Mesendoderm (in vitro differentiated cells): ENCODE measurements around the gene NEDD4L.
"Not testable (repeated sequence)": the region's sequence is repeated elsewhere in the genome, so short reads cannot be mapped to it uniquely, and the experiment has no call there.

Experiments
- DNase-seq: peaks from one replicate; pipeline ENCODE4 v3.0.0; 2013
- H2AK5ac ChIP-seq: 2 replicates; pipeline ENCODE4 v1.6.1; 2013; ENCODE audit warnings: low read length, inconsistent platforms
- H2BK120ac ChIP-seq: 2 replicates; pipeline ENCODE4 v1.6.1; 2013; ENCODE audit warnings: low read depth, mild to moderate bottlenecking, low read length, moderate library complexity, mixed read lengths
- H2BK15ac ChIP-seq: replicated peaks from 2 replicates; pipeline ENCODE4 v1.6.1; 2013; ENCODE audit warnings: low read depth, mild to moderate bottlenecking, moderate library complexity
- H2BK5ac ChIP-seq: 2 replicates; pipeline ENCODE4 v1.6.1; 2013; ENCODE audit warnings: low read length, inconsistent platforms
- H3K18ac ChIP-seq: 2 replicates; pipeline ENCODE4 v1.6.1; 2013; ENCODE audit warnings: mild to moderate bottlenecking, low read length, mixed read lengths
- H3K23ac ChIP-seq: one replicate; pipeline ENCODE4 v1.6.1; 2013; ENCODE audit warnings: low read length
- H3K27ac ChIP-seq: 2 replicates; pipeline ENCODE4 v1.5.1; 2013; ENCODE audit warnings: low read depth, mild to moderate bottlenecking, inconsistent platforms, low read length, moderate library complexity
- H3K27me3 ChIP-seq: 2 replicates; pipeline ENCODE4 v1.6.1; 2013; ENCODE audit warnings: low read length, control low read depth, mild to moderate bottlenecking, inconsistent platforms; ENCODE audit not compliant: insufficient read depth, poor library complexity
- H3K36me3 ChIP-seq: 2 replicates; pipeline ENCODE4 v1.6.1; 2013; ENCODE audit warnings: low read length, inconsistent platforms; ENCODE audit not compliant: control insufficient read depth, insufficient read depth
- H3K4ac ChIP-seq: one replicate; pipeline ENCODE4 v1.6.1; 2013; ENCODE audit warnings: low read depth, mild to moderate bottlenecking, low read length, moderate library complexity
- H3K4me1 ChIP-seq: 2 replicates; pipeline ENCODE4 v1.6.1; 2013; ENCODE audit warnings: low read depth, low read length, inconsistent platforms; ENCODE audit not compliant: control insufficient read depth
- H3K4me2 ChIP-seq: 2 replicates; pipeline ENCODE4 v1.6.1; 2013; ENCODE audit warnings: low read length
- H3K4me3 ChIP-seq: 2 replicates; pipeline ENCODE4 v1.5.1; 2013; ENCODE audit warnings: mild to moderate bottlenecking, low read length
- H3K56ac ChIP-seq: one replicate; pipeline ENCODE4 v1.6.1; 2013; ENCODE audit warnings: low read length
- H3K79me1 ChIP-seq: 2 replicates; pipeline ENCODE4 v1.6.1; 2013; ENCODE audit warnings: low read length, inconsistent platforms
- H3K79me2 ChIP-seq: 2 replicates; pipeline ENCODE4 v1.6.1; 2013; ENCODE audit warnings: mild to moderate bottlenecking, low read length; ENCODE audit not compliant: control insufficient read depth, insufficient read depth
- H3K9ac ChIP-seq: 2 replicates; pipeline ENCODE4 v1.6.1; 2013; ENCODE audit warnings: low read length, inconsistent platforms
- H4K5ac ChIP-seq: one replicate; pipeline ENCODE4 v1.6.1; 2013; ENCODE audit warnings: low read length
- H4K8ac ChIP-seq: one replicate; pipeline ENCODE4 v1.6.1; 2013; ENCODE audit warnings: low read depth, mild to moderate bottlenecking, control low read depth, low read length, moderate library complexity
- WGBS: extraction: QIAGEN DNeasy Blood & Tissue Kit; methylation state at CpG from one replicate; pipeline ENCODE4 v1.1.7; 2013; ENCODE audit warnings: low lambda C conversion rate, missing lambda C conversion rate; ENCODE audit not compliant: insufficient coverage; ENCODE audit errors: extremely low coverage; 5-methylcytosine and 5-hydroxymethylcytosine counted together

Gene NEDD4L

DNA sequence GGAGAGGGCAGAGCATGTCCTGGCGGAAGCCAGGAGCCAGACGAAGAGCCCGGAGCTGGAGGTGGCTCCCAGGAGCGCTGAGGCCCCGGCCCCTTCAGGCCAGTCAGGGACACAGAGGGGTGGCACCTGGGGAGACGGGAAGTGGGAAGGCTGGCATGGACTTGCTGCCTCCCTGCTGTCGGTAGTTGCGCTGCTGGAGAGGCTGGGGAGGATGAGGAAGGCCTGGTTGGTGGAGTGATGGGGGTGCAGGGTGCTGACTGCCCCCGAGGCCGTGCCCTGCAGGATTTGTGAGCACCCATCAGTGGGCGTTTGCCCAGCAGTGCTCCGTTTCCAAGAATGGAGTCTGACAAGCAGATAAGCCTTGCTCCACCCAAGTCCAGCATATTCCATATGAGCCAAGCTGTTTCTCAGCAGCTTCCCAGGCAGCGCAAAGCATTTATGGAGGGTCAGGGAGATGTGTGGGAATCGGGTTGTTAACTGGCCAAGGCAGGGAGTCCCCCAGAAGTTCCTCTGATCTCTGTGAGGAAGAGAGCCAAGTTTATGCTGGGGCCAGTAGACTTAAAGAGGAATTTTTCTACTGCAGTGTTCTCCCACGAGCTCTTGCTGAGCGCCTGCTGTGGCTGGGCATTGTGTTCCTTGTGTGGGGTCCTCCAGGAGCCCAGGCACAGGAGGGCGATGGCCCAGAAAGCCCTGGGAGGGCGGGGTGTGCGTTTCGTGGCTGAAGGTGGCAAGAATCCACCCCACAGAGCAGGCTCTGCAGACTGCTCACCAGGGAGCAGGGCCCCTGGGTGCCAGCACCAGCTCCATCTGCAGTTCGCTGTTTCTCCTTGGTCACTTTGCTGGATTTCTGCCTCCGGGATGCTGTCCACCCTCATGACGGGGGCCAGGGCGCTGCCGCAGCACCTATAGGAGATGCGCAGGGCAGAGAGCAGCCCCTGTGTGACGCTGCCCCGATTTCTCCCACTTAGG lies 334.7 kb downstream of the NEDD4L start:
- Histone ChIP-seq H3K27me3 (no peaks in the 10 kb centered on the region), H4K8ac (no peak overlapping the region), H3K23ac (no peak overlapping the region), H2BK15ac (no peak overlapping the region), H4K5ac (no peak overlapping the region), H3K27ac (no peak overlapping the region), H3K9ac (no peak overlapping the region), H2BK5ac (no peak overlapping the region), H3K4ac (no peak overlapping the region), H2AK5ac (no peak overlapping the region), H3K56ac (no peak overlapping the region), H3K4me2 (no peak overlapping the region), H3K79me1 (no peaks in the 10 kb centered on the region), H3K79me2 (no peaks in the 10 kb centered on the region), H3K4me1 (no peaks in the 10 kb centered on the region), H3K36me3 (no peaks in the 10 kb centered on the region), H3K4me3 (no peak overlapping the region), H2BK120ac (no peak overlapping the region), H3K18ac (no peak overlapping the region)
- no peak for DNase-seq
- WGBS, result no CpG with 5 or more reads among the region's 28 CpGs

- Histone ChIP-seq H3K9ac (no peak overlapping the region), H3K4ac (no peak overlapping the region), H3K4me1 (no peaks in the 10 kb centered on the region), H3K27me3 (no peaks in the 10 kb centered on the region), H2BK15ac (no peak overlapping the region), H3K79me1 (no peaks in the 10 kb centered on the region), H3K27ac (no peak overlapping the region), H3K23ac (no peak overlapping the region), H3K36me3 (no peaks in the 10 kb centered on the region), H2BK5ac (no peak overlapping the region), H3K79me2 (no peaks in the 10 kb centered on the region), H2AK5ac (no peak overlapping the region), H3K4me3 (no peak overlapping the region), H3K56ac (no peak overlapping the region), H3K4me2 (no peak overlapping the region), H2BK120ac (no peak overlapping the region), H4K8ac (no peak overlapping the region), H3K18ac (no peak overlapping the region), H4K5ac (no peak overlapping the region)
- WGBS, result no CpG with 5 or more reads among the region's 15 CpGs
- no peak for DNase-seq
Observed at GRCh38 chr18:58379443-58379842, 335.4 kb downstream of the NEDD4L start.

DNA sequence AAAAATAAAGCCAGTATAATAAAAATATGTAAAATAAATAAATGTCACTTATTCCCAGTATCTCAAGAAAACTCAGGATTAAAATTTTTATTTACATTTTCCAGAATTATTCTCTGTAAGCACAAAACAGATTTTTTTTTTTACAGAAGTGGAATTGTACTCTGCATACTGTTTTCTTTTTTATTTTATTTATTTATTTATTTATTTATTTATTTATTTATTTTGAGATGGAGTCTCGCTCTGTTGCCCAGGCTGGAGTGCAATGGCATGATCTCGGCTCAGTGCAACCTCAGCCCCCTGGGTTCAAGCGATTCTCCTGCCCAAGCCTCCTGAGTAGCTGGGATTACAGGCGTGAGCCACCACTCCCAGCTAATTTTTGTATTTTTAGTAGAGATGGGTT lies 336.1 kb downstream of the NEDD4L start:
- not testable (repeated sequence) for H2BK15ac ChIP-seq, DNase-seq, H3K18ac ChIP-seq, H3K4ac ChIP-seq, H3K27me3 ChIP-seq, H3K4me2 ChIP-seq, H2BK5ac ChIP-seq, H4K8ac ChIP-seq, H3K79me2 ChIP-seq, H3K79me1 ChIP-seq, H3K9ac ChIP-seq, H3K23ac ChIP-seq, H2BK120ac ChIP-seq, H3K4me1 ChIP-seq, H3K4me3 ChIP-seq, H3K36me3 ChIP-seq, H3K27ac ChIP-seq, H2AK5ac ChIP-seq, H3K56ac ChIP-seq, H4K5ac ChIP-seq
- WGBS, result no CpG with 5 or more reads among the region's 4 CpGs

DNA sequence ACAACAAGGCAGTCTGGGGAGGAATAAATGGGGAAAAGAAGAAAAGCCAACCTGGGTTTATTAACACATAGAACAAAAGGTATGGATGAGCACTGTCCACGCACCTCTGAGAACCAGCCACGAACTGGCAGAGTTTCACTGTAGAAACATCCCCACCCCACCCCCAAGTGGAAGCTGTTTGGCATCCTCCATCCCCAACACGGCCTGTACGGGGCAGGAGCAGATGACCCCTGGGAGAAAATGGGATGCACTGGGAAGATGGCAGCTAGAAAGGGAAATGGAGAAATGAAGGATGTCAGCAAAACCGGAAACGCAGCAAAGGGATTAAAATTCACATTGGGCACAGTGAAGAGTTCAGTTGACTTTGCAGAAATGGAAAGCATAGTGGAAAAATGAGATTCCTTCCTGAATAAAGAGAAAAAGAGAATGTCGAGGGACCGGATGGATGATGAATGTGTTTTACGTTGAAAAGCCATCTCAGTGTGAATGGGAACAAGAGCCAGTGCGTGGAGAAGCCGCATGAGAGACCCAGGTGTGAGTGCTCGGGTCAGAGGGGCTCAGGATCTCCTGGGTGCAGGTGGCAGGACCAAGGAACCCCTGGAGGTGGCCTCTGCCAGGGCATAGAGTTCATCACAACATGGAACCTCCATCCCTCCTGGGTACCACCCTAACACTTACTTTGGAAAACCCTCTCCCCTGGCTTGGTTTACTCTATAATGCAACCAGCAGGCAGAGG lies 337.8 kb downstream of the NEDD4L start:
- no peak overlapping the region for H3K56ac ChIP-seq
- H3K36me3 ChIP-seq, result no peaks in the 10 kb centered on the region
- no peaks in the 10 kb centered on the region for H3K79me1 ChIP-seq
- H3K27ac ChIP-seq, result no peak overlapping the region
- no CpG with 5 or more reads among the region's 12 CpGs for WGBS
- H3K4me2 ChIP-seq, result no peak overlapping the region
- no peak overlapping the region for H2BK5ac ChIP-seq
- no peak overlapping the region for H2BK15ac ChIP-seq
- no peak overlapping the region for H3K4ac ChIP-seq
- H4K5ac ChIP-seq, result no peak overlapping the region
- H2BK120ac ChIP-seq, result no peak overlapping the region
- no peak overlapping the region for H2AK5ac ChIP-seq
- no peak for DNase-seq
- no peaks in the 10 kb centered on the region for H3K27me3 ChIP-seq
- no peaks in the 10 kb centered on the region for H3K4me1 ChIP-seq
- H3K23ac ChIP-seq, result no peak overlapping the region
- H3K18ac ChIP-seq, result no peak overlapping the region
- no peak overlapping the region for H3K9ac ChIP-seq
- no peak overlapping the region for H4K8ac ChIP-seq
- H3K4me3 ChIP-seq, result no peak overlapping the region
- no peaks in the 10 kb centered on the region for H3K79me2 ChIP-seq

- no peak overlapping the region for H3K4ac ChIP-seq
Observed at GRCh38 chr18:58382446-58382845, 338.4 kb downstream of the NEDD4L start.

More at GRCh38 chr18:58382446-58382845, 338.4 kb downstream of the NEDD4L start:
- Histone ChIP-seq H3K18ac (no peak overlapping the region), H3K4me2 (no peak overlapping the region), H4K8ac (no peak overlapping the region), H2AK5ac (no peak overlapping the region), H4K5ac (no peak overlapping the region), H2BK15ac (no peak overlapping the region), H3K27me3 (no peaks in the 10 kb centered on the region), H2BK120ac (no peak overlapping the region), H3K23ac (no peak overlapping the region), H3K36me3 (no peaks in the 10 kb centered on the region), H3K56ac (no peak overlapping the region), H3K4me1 (no peaks in the 10 kb centered on the region), H2BK5ac (no peak overlapping the region), H3K79me1 (no peaks in the 10 kb centered on the region), H3K79me2 (no peaks in the 10 kb centered on the region), H3K9ac (no peak overlapping the region), H3K4me3 (no peak overlapping the region), H3K27ac (no peak overlapping the region)
- no CpG with 5 or more reads among the region's 2 CpGs for WGBS
- no peak for DNase-seq
